CD4-positive, alpha-beta T cell treated with Interferon gamma for 1 hour (primary cell): Measurements from ENCODE around the gene MXRA7.
"Not testable (repeated sequence)": the region's sequence is repeated elsewhere in the genome, so short reads cannot be mapped to it uniquely, and the experiment has no call there.

ENCODE experiments used
- DNase-seq: peaks from one replicate; pipeline ENCODE4 v3.0.0-alpha.2; 2020

MXRA7 gene

DNA sequence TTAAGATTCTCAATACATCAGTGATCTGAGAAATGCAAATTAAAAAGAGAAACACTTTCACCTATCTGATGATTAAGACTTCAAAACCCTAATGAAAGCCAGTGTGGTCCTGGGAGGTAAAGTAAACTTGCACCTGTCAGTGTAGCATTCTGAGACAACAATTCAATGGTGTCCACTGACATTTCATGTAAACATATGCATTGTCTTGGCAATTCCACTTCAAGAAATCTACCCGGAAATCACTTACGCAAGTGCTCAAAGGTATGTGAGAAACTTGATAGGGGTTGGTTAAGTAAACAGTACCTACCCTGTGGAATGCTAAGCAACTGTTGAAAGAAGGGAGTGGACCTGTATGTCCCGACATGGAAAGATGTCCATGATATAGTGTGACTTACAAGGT, 69.3 kb downstream of the MXRA7 start:
- DNase-seq = no peak

DNA sequence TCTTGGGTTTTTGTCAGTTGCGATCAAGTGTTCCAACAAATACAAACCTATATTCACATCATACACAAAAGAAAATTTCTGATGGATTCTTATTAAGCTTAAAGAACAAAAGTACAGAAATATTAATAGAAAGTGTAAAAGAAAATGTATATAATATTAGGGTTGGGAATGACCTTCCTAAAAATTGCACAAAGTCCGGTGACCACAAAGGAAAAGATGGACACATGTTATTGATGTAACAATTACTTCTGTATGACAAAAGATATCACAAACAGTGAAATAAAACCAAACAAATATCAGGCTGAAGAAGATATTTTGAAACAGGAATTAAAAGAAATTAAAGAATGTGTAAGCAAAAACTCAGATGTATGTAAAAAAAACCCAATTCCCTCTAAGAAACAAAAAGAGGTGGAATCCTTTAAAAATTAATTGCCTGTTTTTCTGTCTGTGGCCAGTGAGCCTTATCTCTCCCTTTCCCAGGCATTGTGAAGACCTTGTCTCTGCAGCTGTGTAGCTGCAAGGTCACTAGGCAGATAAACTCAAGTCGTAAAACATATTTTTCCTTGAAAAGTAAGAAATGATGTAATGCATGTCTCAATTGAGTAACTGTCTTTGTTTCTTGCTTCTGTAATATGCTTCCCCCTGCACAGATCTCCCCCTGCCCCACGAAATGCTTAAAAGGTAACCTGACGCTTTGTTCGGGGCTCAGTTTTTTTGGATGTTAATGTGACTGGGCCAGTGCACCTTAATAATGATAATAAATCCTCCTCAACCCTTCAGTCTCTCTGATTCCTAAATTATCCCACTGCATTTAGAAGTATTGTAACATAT, 70.0 kb downstream of the MXRA7 start:
- DNase-seq = no peak

DNA sequence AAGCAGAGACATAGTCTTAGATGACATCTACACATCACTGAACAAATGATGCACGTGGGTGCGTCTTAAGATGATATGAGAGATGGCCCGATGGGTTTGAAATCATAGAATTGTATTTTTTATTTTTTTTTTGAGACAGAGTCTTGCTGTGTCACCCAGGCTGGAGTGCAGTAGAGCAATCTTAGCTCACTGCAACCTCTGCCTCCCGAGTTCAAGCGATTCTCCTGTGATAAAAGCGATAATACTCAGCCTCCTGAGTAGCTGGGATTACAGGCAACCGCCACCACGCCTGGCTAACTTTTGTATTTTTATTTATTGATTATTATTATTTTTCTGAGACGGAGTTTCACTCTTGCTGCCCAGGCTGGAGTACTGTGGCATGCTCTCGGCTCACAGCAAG, 72.5 kb downstream of the MXRA7 start:
- DNase-seq = no peak

DNA sequence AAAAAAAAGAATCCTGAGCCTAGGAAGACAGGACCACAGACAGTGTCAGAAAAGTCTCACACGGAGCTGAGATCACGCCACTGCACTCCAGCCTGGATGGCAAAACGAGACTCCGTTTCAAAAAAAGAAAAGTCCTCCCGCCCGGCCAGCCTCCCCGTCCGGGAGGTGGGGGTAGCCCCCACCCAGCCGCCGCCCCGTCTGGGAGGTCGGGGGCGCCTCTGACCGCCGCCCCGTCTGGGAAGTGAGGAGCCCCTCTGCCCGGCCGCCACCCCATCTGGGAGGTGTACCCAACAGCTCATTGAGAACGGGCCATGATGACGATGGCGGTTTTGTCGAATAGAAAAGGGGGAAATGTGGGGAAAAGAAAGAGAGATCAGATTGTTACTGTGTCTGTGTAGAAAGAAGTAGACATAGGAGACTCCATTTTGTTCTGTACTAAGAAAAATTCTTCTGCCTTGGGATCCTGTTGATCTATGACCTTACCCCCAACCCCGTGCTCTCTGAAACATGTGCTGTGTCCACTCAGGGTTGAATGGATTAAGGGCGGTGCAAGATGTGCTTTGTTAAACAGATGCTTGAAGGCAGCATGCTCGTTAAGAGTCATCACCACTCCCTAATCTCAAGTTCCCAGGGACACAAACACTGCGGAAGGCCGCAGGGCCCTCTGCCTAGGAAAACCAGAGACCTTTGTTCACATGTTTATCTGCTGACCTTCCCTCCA, 74.1 kb downstream of the MXRA7 start:
- not testable (repeated sequence) for DNase-seq

DNA sequence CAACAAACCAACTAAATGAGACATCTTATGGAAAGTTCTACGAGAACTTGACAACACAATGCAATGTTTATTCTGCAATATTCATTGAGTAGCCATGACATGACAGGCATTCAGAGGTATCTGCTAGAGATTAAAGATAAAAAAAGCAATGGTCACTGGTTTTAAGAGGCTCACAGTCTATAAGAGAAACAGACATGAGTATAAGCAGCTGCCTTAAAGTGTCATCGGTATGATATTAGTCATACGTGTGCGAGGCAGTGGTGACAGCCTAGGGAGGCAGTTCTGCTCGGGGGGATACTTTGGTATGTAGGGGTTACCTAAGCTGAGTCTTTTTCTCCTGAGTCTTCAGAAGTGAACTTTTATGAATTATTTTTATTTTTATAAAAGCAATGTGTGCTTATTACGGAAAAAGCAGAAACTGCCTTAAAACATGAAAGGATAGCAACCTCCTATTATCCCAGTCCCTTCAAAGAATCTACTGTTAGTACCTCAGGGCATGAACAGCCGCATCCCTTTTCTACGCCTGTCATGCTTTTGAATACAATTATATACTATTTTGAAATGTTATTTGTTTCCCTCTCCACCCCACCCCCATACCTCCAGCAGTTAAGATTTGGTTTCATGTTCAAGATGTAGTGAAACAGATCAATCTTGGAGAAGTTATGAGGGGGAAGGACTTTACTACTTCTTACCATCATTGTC, 75.0 kb downstream of the MXRA7 start:
- no peak for DNase-seq

DNA sequence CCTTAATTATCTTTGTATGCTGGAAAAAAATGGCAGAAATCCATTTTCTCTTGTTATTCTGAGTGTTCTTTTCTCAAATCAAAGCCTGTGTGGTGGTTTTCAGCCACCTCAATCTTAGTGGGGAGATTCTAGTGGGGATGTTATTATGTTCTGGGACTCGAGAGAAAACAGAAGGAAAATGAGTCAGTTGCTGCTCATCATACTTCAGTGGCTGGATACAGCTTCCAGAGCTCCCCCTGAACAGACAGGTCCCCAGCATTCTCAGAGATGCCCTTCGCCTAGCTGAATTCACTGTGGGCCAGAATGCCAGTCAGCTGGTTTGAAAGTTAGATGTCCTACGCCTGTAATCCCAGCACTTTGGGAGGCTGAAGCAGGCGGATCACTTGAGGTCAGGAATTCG, 75.7 kb downstream of the MXRA7 start:
- DNase-seq = no peak

DNA sequence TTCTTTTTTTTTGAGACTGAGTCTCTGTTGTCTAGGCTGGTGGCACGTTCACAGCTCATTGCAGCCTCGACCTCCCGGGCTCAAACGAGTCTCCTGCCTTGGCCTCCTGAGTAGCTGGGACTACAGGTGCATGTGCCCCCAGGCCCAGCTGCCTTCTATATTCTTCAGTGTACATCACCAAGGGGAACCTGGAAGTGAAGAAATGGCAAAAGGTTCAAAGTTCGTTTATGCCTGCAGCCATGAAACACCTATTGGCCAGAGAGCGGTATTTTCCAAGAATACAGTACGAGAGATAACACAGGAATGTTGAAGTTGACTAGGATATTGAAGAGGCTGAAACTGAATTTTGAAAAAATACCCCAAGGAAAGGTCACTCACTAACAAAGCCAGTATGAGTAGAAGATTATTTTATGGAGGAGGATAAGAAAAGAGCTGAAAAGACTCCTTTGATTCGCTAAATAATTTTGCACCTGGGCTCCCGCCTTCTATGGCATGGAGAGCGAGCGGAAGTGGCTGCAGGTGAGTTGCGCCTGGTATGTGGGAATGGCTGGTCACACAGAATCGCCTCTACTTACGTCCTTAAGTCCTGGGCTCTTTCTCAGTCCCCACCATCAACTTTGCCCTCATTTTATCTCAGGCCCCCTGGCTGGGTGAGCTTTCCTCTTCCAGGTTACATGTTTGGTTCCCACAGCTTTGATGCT, 77.0 kb downstream of the MXRA7 start:
- no peak for DNase-seq

DNA sequence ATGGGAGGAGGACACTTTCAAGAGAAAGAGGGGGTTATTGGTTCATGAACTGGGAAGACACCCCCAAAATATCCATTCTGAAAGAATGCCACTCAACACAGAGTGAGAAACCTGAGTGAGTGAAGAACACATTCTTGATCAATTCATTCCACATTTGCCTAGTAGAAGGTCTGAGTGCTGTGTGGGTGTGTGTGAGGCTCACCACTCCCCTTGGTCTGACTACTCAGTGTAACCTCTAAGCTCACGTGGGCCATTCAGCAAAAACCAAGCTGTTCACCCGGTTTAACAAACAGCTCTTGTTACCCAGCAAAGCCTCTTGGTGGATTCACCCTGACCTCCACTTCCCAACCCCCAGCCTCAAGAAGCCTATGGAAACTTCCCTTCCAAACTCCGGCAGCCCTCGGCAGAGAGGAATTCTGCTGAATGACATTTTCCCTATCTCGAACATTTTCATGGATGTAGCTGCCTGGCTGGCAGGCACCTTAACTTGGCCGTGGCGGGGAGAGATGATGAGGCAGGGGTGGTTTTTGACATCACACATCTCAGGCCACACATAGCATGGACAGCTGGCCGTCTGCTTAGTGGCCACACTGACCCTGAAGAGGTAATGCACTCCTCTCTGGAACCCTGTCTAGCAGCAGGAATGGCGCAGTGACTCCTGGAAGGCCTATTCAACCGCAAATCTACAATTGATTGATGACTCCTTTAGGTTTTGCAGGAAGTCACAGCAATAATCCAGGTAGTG, 78.8 kb downstream of the MXRA7 start:
- no peak for DNase-seq

DNA sequence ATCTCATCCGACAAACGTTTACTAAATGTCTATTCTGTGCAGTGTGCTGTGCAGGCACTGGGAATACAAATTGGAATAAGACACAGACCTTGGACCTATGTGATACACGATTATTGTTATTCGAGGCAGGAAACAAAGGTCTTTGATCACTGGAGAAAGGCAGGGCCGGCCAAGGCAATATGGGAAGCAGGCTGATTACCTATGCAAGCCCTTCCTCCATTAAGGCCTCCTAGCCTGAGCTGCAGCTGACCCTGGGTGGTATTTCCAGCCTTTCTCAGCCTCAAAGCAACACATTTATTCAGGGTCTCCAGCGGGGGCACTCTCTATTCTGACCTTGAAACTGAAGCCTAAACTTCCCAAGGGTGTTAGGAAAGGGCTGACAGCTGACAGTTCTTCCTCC, 80.6 kb downstream of the MXRA7 start:
- no peak for DNase-seq
